ENCODE data around the gene ETFDH.

- TF ChIP-seq CTCF (conservative IDR thresholded peaks at IDR 0.05 in 1 of 2, IDR thresholded peaks at IDR 0.05 in 1 of 2; ENCODE audit: extremely low read depth in 1 of 2, insufficient read depth in 1 of 2, low read depth in 1 of 2, low read length in 2 of 2) (no peak), EZH2 (IDR thresholded peaks at IDR 0.05; ENCODE audit: borderline replicate concordance, low read length) (no peak)
Measured at GRCh38 chr4:158721680-158722079, 49.6 kb downstream of the ETFDH start.
